Pancreas (tissue), 10 donors: Measurements from ENCODE around the gene HNRNPUL2. TPM values are rescaled to one million over a fixed set of nuclear protein-coding genes. Genes with fewer than 3 reads are reported as not detected.

Experiments
- ATAC-seq, 4 donors: fragments of 200-7000 bp; cut with Tn5 transposase; one replicate each; pipeline versions ENCODE4 v1.8.0 to v1.9.1; 2020; ENCODE audit warnings: mild to moderate bottlenecking in 4 of 4, moderate library complexity in 4 of 4
- DNase-seq, 6 donors: peaks; one replicate each; pipeline ENCODE4 v3.0.0-alpha.2; 2020
- FAIRE-seq: peaks from 2 replicates; lab custom pipeline; 2012; peaks lifted over from hg19 to GRCh38; lab: Jason Lieb, UNC
- H3K27ac ChIP-seq, 4 donors: fragments of 200-600 bp; sonication (generic); 1 replicate in 3 of 4; 2 replicates in 1 of 4; pipeline versions ENCODE4 v1.5.0 to v1.8.0; 2020
- H3K27me3 ChIP-seq, 4 donors: fragments of 200-600 bp; one replicate each; pipeline ENCODE4 v1.8.0; 2021
- H3K36me3 ChIP-seq, 3 donors: fragments of 200-600 bp; sonication (generic) in 1 of 3; one replicate each; pipeline versions ENCODE4 v1.5.0 to v1.8.0; 2020 to 2021
- H3K4me1 ChIP-seq, 3 donors: fragments of 200-600 bp; one replicate each; pipeline ENCODE4 v1.8.0; 2021
- H3K4me3 ChIP-seq, 4 donors: fragments of 200-600 bp; sonication (generic) in 2 of 4; one replicate each; pipeline versions ENCODE4 v1.5.0 to v1.8.0; 2020 to 2021
- H3K9me3 ChIP-seq, 4 donors: fragments of 200-600 bp; one replicate each; pipeline ENCODE4 v1.8.0; 2021
- CTCF ChIP-seq, 4 donors: fragments of 200-600 bp; sonication (generic) in 3 of 4; IDR thresholded peaks; one replicate each; pipeline versions ENCODE4 v1.5.0 to v1.8.0; 2021; ENCODE audit warnings: antibody characterized with exemption in 4 of 4
- WGBS, 2 donors: extraction: QIAGEN DNeasy Blood & Tissue Kit; methylation state at CpG; one replicate each; pipeline ENCODE4 v1.1.7; 2013; 5-methylcytosine and 5-hydroxymethylcytosine counted together
- intact Hi-C, 3 donors: fragments of 100-400 bp; cut with DNase I; formaldehyde crosslinking; loops; one replicate each; pipeline versions ENCODE4 v1.11.1 to v1.14.2; 2022
- polyA plus RNA-seq, 2 donors: library from polyadenylated mRNA; stranded (reverse); fragments of 200-250 nt; gene quantifications; one replicate each; pipeline ENCODE4 v1.2.3, GENCODE V29; 2013
- total RNA-seq, 6 donors: library from RNA; stranded (reverse); fragmentation: NEBNext Ultra II Directional in 4 of 6; extraction: Animal tissue kit (Norgen Biotek cat#: 25700) in 4 of 6; gene quantifications; one replicate each; pipeline versions ENCODE4 v1.2.1 to v1.2.4, GENCODE V29; 2021 to 2023
- donor health status: healthy with polysubstance abuse.
- donor health status: DM: no; HTN: no; CAD: no; lungs with moderate emphysema.
- donor health status: DM: no; HTN: no; CAD: no.
- donor health status: control.
- donor health status: control.
- donor health status: Bipolar disorder and iron deficiency.
- donor health status: DM: yes; HTN: yes; CAD: no.
- donor health status: DM: no; HTN: no; CAD: no.
- donor health status: DM: no; HTN: no; CAD: no.
- donor health status: DM: yes; HTN: yes; CAD: no.

The HNRNPUL2 gene
- total and polyA plus RNA-seq, 8 donors: 17.5 to 26.2 (median 18.6) TPM

- Histone ChIP-seq H3K27ac (no peak overlapping the region), H3K9me3 (no peaks in the 10 kb centered on the region)
- DNase-seq: no peak
Measured at GRCh38 chr11:62719302-62719978, 7.8 kb downstream of the HNRNPUL2 start.

GRCh38 chr11:62716816-62717215 is 10.4 kb downstream of the HNRNPUL2 start:
- FAIRE-seq: no peak
- ATAC-seq: no peak
- Histone ChIP-seq H3K27ac (peak overlapping the region in 1 of 4 donors; percentile 23), H3K4me3 (no peak overlapping the region), H3K36me3 (peaks cover 4 to 66% (median 49%) of the 10 kb centered on the region in 3 donors), H3K27me3 (no peaks in the 10 kb centered on the region), H3K9me3 (no peaks in the 10 kb centered on the region), H3K4me1 (peaks cover 24 to 31% (median 27%) of the 10 kb centered on the region in 3 donors)
- WGBS, 2 donors: 49 to 62% methylated on average over 11 of the region's 11 CpGs
- intact Hi-C loops: no loop called here
- DNase-seq: no peak
- no peak for TF ChIP-seq CTCF (IDR thresholded peaks at IDR 0.05)

More at GRCh38 chr11:62719302-62719978, 7.8 kb downstream of the HNRNPUL2 start:
- FAIRE-seq (no peak), ATAC-seq (no peak)
- intact Hi-C loops: no loop called here
- no peaks in the 10 kb centered on the region for H3K27me3 ChIP-seq
- H3K4me1 ChIP-seq: peaks cover 8 to 13% (median 11%) of the 10 kb centered on the region in 3 donors
- peaks cover 9 to 88% (median 71%) of the 10 kb centered on the region in 3 donors for H3K36me3 ChIP-seq
- no peak for TF ChIP-seq CTCF (IDR thresholded peaks at IDR 0.05)
- 89 to 90% methylated on average over 2 of the region's 2 CpGs for WGBS, 2 donors
- H3K4me3 ChIP-seq: no peak overlapping the region

DNA sequence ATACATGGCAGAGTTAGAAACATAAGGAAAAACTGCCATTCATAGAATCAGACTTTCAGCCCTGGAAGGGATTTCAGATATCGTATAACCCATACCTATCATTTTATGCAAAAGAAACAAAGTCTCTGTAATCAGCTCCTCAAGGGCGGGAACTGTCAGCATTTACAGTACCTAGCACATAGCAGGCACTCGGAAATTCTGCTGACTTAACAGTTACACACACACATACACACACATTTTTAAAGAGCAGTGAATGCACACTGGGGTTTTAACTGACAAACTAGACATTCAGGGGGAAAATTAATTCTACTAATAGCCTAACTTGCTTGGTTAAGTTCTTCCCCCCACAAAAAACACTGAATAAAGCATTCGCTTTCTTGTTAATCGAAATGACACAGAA is 11.1 kb downstream of the HNRNPUL2 start:
- DNase-seq: no peak
- ATAC-seq: no peak
- Histone ChIP-seq H3K9me3 (no peaks in the 10 kb centered on the region), H3K4me1 (peaks cover 29 to 37% (median 33%) of the 10 kb centered on the region in 3 donors), H3K27me3 (no peaks in the 10 kb centered on the region), H3K4me3 (no peak overlapping the region), H3K36me3 (peaks cover 4 to 60% (median 43%) of the 10 kb centered on the region in 3 donors), H3K27ac (peak overlapping the region in 1 of 4 donors; percentile 23)
- WGBS, 2 donors: 66 to 67% methylated on average over 5 of the region's 5 CpGs
- FAIRE-seq: no peak
- TF ChIP-seq CTCF (IDR thresholded peaks at IDR 0.05): no peak
- intact Hi-C loops: no loop called here

DNA sequence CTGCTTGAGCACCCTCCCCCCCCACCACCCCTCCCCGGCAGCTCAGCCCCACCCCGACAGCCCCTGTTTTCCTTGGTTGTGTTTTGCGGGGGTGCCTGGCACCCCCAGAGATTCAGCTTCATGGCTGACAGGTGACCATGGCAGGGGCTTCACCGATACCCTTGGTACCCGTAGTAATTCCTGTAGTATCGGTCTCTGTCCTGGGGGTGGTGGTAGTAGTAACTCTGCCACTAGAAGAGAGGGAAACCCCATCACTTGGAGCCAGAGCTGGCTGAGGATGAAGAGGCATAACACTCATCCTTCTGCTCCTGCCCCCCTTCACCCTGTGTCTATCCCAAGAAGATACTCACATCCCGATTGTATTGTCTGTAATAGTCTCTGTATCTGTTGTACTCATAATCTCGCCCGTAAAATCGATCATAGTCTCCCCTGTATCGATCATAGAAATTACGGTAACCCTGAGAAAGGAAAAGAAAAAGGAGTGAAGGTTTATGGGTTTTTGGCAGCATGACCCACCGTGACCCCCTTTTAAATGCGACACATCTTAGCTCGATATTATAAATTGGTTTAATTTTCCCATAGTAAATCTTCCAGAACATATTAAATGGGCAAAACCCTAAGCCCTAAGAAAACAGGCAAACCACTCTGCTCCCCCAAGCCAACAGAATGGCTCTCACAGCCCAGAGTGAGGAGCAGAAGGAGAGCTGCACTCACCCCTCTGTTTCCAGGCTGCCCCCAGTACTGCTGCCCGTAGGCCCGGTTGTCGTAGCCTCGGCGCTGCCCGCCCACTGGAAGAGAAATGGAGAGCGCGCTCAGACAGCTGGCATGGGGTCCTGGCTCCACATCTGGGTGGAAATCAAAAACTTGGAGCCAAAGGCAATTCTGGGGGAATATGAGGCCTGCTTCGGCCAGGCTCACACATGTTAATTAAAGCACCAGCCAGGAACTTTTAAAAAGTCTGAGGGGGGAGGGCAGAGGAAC is 11.8 kb downstream of the HNRNPUL2 start:
- FAIRE-seq: no peak
- Histone ChIP-seq H3K4me1 (peaks cover 29 to 41% (median 33%) of the 10 kb centered on the region in 3 donors), H3K36me3 (peaks cover 4 to 53% (median 37%) of the 10 kb centered on the region in 3 donors), H3K27ac (no peak overlapping the region), H3K27me3 (no peaks in the 10 kb centered on the region), H3K9me3 (no peaks in the 10 kb centered on the region), H3K4me3 (no peak overlapping the region)
- TF ChIP-seq CTCF (IDR thresholded peaks at IDR 0.05): no peak
- no peak for DNase-seq
- intact Hi-C loops: no loop called here
- WGBS, 2 donors: 87 to 93% methylated on average over 23 to 24 of the region's 24 CpGs
- no peak for ATAC-seq
